ENCODE results near the gene ASL.
"Not testable (repeated sequence)": the region's sequence is repeated elsewhere in the genome, so short reads cannot be mapped to it uniquely, and the experiment has no call there.

The ASL gene

GRCh38 chr7:66075590-66076461 lies at the start of gene ASL:
Gene ASL (plus strand): TSS chr7:66075819. CDS start chr7:66076082, 263 bp downstream.
- peak; percentile 83 for DNase-seq

DNA sequence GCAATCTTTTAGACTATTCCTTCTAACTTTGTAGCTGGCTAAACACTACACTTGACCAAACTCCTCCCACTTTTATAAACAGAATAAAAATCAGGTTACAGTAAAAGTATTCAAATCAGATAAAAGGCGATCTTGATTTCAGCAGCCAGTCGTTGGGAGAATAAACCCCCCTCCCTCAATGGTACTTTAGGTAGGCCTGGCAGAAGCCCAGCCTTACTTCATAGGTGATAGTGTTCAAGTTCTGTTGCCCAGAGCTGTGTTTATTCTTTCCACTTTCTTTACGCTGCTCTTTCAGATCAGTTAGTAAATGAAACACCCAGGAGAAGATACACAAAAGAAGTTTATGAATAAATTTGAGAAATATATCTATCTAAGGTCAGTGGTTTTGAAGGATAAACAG lies 47.3 kb upstream of the ASL start:
- DNase-seq: not testable (repeated sequence)

DNA sequence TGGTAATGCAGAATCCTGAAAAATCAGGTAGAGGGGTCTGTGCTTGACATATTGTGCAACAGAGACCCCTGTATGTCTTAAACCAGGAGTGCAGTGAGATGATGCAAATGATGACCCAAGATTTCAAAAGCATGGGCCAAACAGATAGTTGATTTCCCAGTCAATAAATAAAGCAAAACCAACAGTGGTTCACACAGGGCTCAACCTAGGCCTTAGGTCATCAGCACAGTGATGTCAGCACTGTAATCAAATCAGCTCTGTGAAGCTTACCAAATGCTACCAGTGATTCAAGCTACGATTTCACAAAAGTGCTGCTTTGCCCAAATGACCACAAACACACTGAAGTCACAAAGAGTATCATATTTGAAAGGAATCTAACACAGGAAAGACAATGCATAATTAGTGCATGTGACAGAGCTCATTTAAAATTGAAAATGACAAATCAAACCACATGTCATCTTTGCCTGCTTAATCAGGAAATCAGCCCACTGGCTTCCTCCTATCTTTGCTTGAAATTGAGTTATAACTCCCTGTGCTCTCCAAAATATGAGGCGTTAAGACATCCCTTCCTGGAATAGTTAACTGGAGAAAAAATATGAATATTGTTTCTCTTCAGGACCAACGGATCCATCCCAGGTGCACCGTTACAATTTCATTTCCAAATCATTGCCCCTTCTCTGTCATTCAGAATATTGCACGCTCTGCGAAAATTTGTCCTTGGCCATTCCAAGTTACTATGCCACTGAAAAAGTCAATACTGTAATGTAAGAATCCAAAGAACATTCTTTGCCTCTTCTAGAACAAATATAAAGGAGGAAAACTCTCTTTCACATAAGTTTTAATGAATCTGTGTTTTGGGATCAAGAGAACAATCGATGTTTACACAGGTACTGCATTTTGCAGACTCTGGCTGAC lies 41.9 kb upstream of the ASL start:
- no peak for DNase-seq

- DNase-seq: not testable (repeated sequence)
Measured at GRCh38 chr7:66034436-66035010, 41.1 kb upstream of the ASL start.

- DNase-seq: no peak
Measured at GRCh38 chr7:66036382-66036781, 39.2 kb upstream of the ASL start.

- DNase-seq: no peak
Measured at GRCh38 chr7:66036788-66037187, 38.8 kb upstream of the ASL start.

DNA sequence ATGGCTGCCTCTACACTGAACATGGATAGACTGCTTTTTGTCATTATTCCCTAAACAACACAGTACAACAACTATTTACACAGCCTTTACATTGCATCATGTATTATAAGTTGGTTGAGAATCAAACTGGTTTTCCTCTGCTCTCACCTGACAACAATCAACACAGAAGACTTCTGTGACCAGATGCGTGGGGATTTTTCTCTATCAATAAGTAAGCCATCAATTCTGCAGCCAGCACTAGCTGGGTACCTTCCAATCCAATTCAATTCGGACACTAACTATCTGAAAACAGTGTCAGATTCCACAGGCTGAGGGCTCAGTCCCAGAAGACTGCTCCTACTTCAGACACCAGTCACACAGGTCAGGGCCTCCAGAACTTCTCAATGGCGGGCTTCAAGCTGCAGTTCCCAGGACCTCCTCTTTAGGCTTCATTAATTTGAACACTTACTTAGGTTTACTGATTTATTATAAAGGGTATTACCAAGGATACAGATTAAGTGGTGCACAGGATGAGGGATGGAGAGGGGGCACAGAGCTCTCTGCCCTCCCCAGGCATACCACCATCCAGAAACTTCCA lies 36.4 kb upstream of the ASL start:
- DNase-seq: no peak

DNA sequence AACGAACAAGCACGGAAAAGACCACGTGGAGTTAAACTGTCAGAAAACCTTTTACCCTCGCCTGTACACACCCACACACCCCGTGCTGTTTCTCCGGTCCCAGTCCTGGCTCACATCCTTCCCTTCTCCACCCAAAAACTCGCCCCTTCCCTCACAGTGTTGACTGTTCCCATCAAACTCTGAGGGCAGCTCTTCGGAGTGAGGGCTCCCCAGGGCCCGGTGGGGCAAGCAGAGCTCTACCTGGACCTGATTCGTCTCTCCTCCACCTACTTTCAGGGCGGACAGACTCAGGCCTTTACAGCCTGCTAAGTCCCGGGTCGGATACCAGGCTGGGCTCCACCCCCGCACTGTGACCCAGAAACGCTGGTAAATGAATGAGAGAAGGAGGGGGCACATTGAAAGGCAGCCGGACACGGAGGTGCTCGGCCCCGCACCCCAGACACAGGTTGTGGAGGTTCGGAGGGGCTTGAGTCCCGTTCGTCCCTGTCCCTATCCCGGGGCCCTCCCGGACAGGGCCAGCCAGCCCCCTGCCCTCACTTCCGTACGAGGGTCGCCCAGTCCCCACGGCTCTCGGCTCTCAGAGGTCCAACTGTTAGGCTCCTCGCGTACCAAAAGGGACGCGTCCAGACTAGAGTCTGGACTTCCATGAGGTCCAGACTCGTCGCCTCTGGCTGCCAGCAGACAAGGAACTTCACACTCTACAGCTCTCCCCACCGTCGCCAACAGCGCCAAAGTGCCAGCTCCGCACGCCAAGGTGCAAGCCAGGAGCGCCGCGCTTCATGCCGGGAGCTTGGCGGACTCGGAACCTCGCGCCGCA lies 31.7 kb upstream of the ASL start:
- no peak for DNase-seq

DNA sequence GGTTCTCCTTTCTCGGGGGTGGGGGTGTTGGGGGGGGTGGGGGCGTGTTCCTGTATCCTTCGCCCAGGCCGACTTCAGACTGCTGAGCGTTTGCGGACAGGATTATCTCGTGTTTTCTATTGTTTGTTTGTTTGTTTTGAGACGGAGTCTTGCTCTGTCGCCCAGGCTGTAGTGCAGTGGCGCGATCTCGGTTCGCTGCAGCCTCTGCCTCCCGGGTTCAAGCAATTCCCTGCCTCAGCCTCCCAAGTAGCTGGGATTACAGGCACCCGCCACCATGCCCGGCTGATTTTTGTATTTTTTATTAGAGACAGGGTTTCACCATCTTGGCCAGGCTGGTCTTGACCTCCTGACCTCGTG lies 31.1 kb upstream of the ASL start:
- not testable (repeated sequence) for DNase-seq

GRCh38 chr7:66047426-66047825 lies 28.2 kb upstream of the ASL start:
- DNase-seq: no peak

DNA sequence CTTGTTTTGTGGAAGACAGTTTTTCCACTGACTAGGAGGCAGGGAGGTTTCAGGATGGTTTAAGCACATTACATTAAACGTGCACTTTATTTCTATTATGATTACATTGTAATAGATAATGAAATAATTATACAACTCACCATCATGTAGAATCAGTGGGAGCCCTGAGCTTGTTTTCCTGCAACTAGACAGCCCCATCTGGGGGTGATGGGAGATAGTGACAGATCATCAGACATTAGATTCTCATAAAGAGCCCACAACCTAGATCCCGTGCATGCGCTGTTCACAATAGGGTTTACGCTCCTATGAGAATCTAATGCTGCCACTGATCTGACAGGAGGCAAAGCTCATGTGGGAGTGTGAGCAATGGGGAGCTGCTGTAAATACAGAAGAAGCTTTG lies 25.7 kb upstream of the ASL start:
- not testable (repeated sequence) for DNase-seq

GRCh38 chr7:66050337-66050957 lies 25.2 kb upstream of the ASL start:
- no peak for DNase-seq

DNA sequence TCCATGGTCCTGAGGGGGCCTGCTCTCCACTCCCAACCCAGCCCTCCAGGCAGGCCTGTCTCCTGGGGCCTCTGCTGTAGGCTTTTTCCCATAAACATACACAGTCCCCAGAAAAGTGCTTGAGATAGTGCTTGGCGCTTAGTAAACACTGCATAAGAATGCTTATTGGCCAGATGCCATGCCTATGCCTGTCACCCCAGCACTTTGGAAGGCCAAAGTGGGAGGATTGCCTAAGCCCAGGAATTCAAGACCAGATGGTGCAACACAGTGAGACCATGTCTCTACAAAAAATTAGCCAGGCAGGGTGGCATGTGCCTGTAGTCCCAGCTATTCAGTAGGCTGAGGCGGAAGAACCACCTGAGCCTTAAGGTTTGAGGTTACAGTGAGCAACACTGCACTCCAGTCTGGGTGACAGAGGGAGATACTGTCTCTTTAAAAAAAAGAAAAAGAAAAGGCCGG lies 24.6 kb upstream of the ASL start:
- DNase-seq: no peak

GRCh38 chr7:66052447-66052846 lies 23.2 kb upstream of the ASL start:
- no peak for DNase-seq

DNA sequence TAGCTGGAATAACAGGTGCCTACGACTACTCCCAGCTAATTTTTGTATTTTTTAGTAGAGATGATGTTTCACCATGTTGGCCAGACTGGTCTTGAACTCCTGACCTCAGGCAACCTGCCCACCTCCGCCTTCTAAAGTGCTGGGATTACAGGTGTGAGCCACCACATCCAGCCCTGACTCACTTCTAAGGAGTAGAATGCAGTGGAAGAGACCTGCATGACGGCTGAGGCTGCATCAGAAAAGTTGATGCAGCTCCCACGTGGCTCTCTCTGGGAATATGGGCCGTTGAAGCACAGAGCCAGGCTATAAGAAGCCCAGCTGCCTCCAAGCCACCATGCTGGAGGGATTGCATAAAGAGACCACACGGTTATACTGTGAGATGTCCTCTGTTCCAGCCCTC lies 21.6 kb upstream of the ASL start:
- DNase-seq: no peak

GRCh38 chr7:66055321-66055956 lies 20.2 kb upstream of the ASL start:
- no peak for DNase-seq

DNA sequence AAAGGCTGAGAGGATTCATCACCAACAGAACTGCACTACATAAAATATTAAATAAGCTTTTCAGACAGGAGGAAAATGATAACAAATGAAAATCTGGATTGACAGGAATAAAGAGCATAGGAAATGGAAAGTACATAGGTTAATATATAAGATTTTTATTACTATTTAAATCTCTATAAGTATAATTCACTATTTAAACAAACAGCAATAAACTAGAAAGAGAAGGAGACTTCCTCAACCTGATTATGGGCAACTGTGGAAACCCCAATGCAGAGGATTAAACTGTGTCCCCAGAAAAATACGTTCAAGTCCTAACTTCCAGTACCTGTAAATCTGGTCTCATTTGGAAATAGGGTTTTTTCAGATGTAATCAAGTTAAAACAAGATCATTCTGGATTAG lies 14.8 kb upstream of the ASL start:
- DNase-seq: no peak

- DNase-seq: no peak
Measured at GRCh38 chr7:66069732-66070131, 5.9 kb upstream of the ASL start.

GRCh38 chr7:66070222-66070621 lies 5.4 kb upstream of the ASL start:
- DNase-seq: no peak

- not testable (repeated sequence) for DNase-seq
Measured at GRCh38 chr7:66072208-66072607, 3.4 kb upstream of the ASL start.

Data from activated effector memory CD4-positive, alpha-beta T cell treated with Interleukin-2 at 50 U/mL for 16 hours (primary cell).